GM23338 (cell line): ENCODE measurements around the gene FDX1.

ENCODE experiments used
- CREB1 ChIP-seq: fragments of 250-450 bp; sonication (Bioruptor Pico); IDR thresholded peaks from 2 replicates; pipeline ENCODE4 v1.5.0; 2020; ENCODE audit warnings: low read depth, mild to moderate bottlenecking, moderate library complexity
- CTCF ChIP-seq, 2 experiments: fragments of 200-600 bp in 1 of 2; sonication (generic) in 1 of 2; conservative IDR thresholded peaks; 2 replicates each; pipeline versions ENCODE4 v1.5.1 to v1.6.1; 2016 to 2017; ENCODE audit warnings: antibody characterized with exemption in 2 of 2, low read depth in 2 of 2, mild to moderate bottlenecking in 2 of 2, moderate library complexity in 1 of 2
- EZH2 ChIP-seq: fragments of 200-600 bp; sonication (generic); IDR thresholded peaks from one replicate; pipeline ENCODE4 v1.8.0; 2017; ENCODE audit warnings: antibody characterized with exemption, mild to moderate bottlenecking, low read depth; ENCODE audit not compliant: unreplicated experiment
- EZH2phosphoT487 ChIP-seq: fragments of 200-600 bp; sonication (generic); IDR thresholded peaks from one replicate; pipeline ENCODE4 v1.8.1; 2018; ENCODE audit warnings: antibody characterized with exemption; ENCODE audit not compliant: unreplicated experiment
- POLR2AphosphoS5 ChIP-seq: IDR thresholded peaks from 2 replicates; pipeline ENCODE4 v1.6.1; 2016; ENCODE audit warnings: antibody characterized with exemption, low read depth
- REST ChIP-seq: IDR thresholded peaks from one replicate; pipeline ENCODE4 v1.6.1; 2018; ENCODE audit warnings: antibody characterized with exemption; ENCODE audit not compliant: unreplicated experiment
- STAT1 ChIP-seq: IDR thresholded peaks from one replicate; pipeline ENCODE4 v1.6.1; 2016; ENCODE audit warnings: antibody characterized with exemption; ENCODE audit not compliant: unreplicated experiment
- ZNF331 ChIP-seq: fragments of 250-450 bp; sonication (Bioruptor Pico); IDR thresholded peaks from 2 replicates; pipeline ENCODE4 v1.5.0; 2020; ENCODE audit warnings: low read depth, mild to moderate bottlenecking, moderate library complexity
- ZNF462 ChIP-seq: fragments of 250-450 bp; sonication (Bioruptor Pico); IDR thresholded peaks from 2 replicates; pipeline ENCODE4 v1.5.0; 2020; ENCODE audit warnings: mild to moderate bottlenecking, moderate library complexity

- TF ChIP-seq CTCF (conservative IDR thresholded peaks at IDR 0.05; ENCODE audit: low read depth in 2 of 2) (no peak), ZNF462 (CRISPR knock-in tag) (no peak), POLR2AphosphoS5 (no peak), REST (no peak), EZH2phosphoT487 (no peak), EZH2 (no peak), CREB1 (CRISPR knock-in tag) (no peak), ZNF331 (no peak), STAT1 (no peak)
Observed at GRCh38 chr11:110445437-110445836, 15.7 kb downstream of the FDX1 start.
